GM12878 (cell line): ENCODE data around the gene UBC. TPM values are rescaled to one million over a fixed set of nuclear protein-coding genes. Genes with fewer than 3 reads are reported as not detected.

Experiments used
- BACH1 ChIP-seq: fragments of 450-650 bp; IDR thresholded peaks from 2 replicates; pipeline ENCODE4 v1.6.1; 2017; ENCODE audit warnings: mild to moderate bottlenecking, borderline replicate concordance
- CHD1 ChIP-seq: IDR thresholded peaks from 2 replicates; pipeline ENCODE4 v1.6.1; 2012; ENCODE audit warnings: low read depth, low read length, improper control_type of control experiment
- EED ChIP-seq: sonication (generic); IDR thresholded peaks from 2 replicates; pipeline ENCODE4 v1.6.1; 2016; ENCODE audit warnings: antibody characterized with exemption, low read depth
- FOXK2 ChIP-seq: fragments of 450-650 bp; IDR thresholded peaks from 2 replicates; pipeline ENCODE4 v1.6.1; 2017; ENCODE audit warnings: mild to moderate bottlenecking, moderate library complexity
- HCFC1 ChIP-seq: fragments of 150-350 bp; IDR thresholded peaks from 2 replicates; pipeline ENCODE4 v1.6.1; 2014; ENCODE audit warnings: low read length
- HDAC2 ChIP-seq: fragments of 200-600 bp; sonication (generic); IDR thresholded peaks from 2 replicates; pipeline ENCODE4 v1.6.1; 2017
- IRF3 ChIP-seq: fragments of 450-650 bp; IDR thresholded peaks from 2 replicates; pipeline ENCODE4 v1.6.1; 2014; ENCODE audit warnings: mild to moderate bottlenecking
- JUND ChIP-seq: IDR thresholded peaks from 2 replicates; pipeline ENCODE4 v1.6.1; 2012; ENCODE audit warnings: low read depth, mild to moderate bottlenecking, low read length, improper control_type of control experiment, moderate library complexity
- KDM1A ChIP-seq: fragments of 200-600 bp; sonication (generic); IDR thresholded peaks from 2 replicates; pipeline ENCODE4 v1.6.1; 2016; ENCODE audit warnings: borderline replicate concordance
- MEF2A ChIP-seq: IDR thresholded peaks from 2 replicates; pipeline ENCODE4 v1.6.1; 2011; ENCODE audit warnings: low read depth, mild to moderate bottlenecking, low read length, moderate library complexity; ENCODE audit not compliant: insufficient read depth
- MXI1 ChIP-seq: fragments of 150-350 bp; IDR thresholded peaks from 2 replicates; pipeline ENCODE4 v1.6.1; 2011; ENCODE audit warnings: low read depth, mild to moderate bottlenecking, inconsistent platforms, low read length, improper control_type of control experiment
- NFIC ChIP-seq: IDR thresholded peaks from 2 replicates; pipeline ENCODE4 v1.6.1; 2012; ENCODE audit warnings: low read depth, mild to moderate bottlenecking, inconsistent platforms, low read length, moderate library complexity
- NFXL1 ChIP-seq: fragments of 450-650 bp; IDR thresholded peaks from 2 replicates; pipeline ENCODE4 v1.6.1; 2017; ENCODE audit warnings: antibody characterized with exemption, mild to moderate bottlenecking, borderline replicate concordance
- PAX5 ChIP-seq: IDR thresholded peaks from 2 replicates; pipeline ENCODE4 v1.6.1; 2011; ENCODE audit warnings: low read depth, low read length, borderline replicate concordance
- PAX8 ChIP-seq: fragments of 450-650 bp; IDR thresholded peaks from 2 replicates; pipeline ENCODE4 v1.6.1; 2017; ENCODE audit warnings: mild to moderate bottlenecking, moderate library complexity
- POLR2AphosphoS5 ChIP-seq: IDR thresholded peaks from 2 replicates; pipeline ENCODE4 v1.6.1; 2011; ENCODE audit warnings: mild to moderate bottlenecking, low read length, inconsistent platforms
- POU2F2 ChIP-seq: IDR thresholded peaks from 3 replicates; pipeline ENCODE4 v1.6.1; 2011; ENCODE audit warnings: low read depth, mild to moderate bottlenecking, low read length, borderline replicate concordance
- RELA ChIP-seq: fragments of 450-650 bp; IDR thresholded peaks from 2 replicates; pipeline ENCODE4 v1.8.0; 2014; ENCODE audit warnings: borderline replicate concordance; ENCODE audit not compliant: partially characterized antibody
- SUPT20H ChIP-seq: IDR thresholded peaks from 2 replicates; pipeline ENCODE4 v1.6.1; 2011; ENCODE audit warnings: low read depth, mild to moderate bottlenecking, low read length, moderate library complexity, borderline replicate concordance; ENCODE audit not compliant: control insufficient read depth
- WRNIP1 ChIP-seq: IDR thresholded peaks from 2 replicates; pipeline ENCODE4 v1.6.1; 2011; ENCODE audit warnings: low read depth, low read length, improper control_type of control experiment, borderline replicate concordance
- YBX1 ChIP-seq: fragments of 450-650 bp; IDR thresholded peaks from 2 replicates; pipeline ENCODE4 v1.6.1; 2016; ENCODE audit warnings: antibody characterized with exemption
- ZBED1 ChIP-seq: IDR thresholded peaks from 2 replicates; pipeline ENCODE4 v1.6.1; 2016; ENCODE audit warnings: borderline replicate concordance
- ZNF217 ChIP-seq: fragments of 450-650 bp; IDR thresholded peaks from 2 replicates; pipeline ENCODE4 v1.6.1; 2017; ENCODE audit warnings: antibody characterized with exemption, mild to moderate bottlenecking
- ZSCAN29 ChIP-seq: fragments of 450-650 bp; IDR thresholded peaks from 2 replicates; pipeline ENCODE4 v1.6.1; 2017; ENCODE audit warnings: mild to moderate bottlenecking, moderate library complexity
- polyA plus RNA-seq, 11 experiments: library from polyadenylated mRNA; depleted of rRNA in 4 of 11; unstranded in 6 of 11; stranded (reverse) in 5 of 11; fragments of >200 nt; fragmentation: Nextera tagmentation in 4 of 11; fragmentation: Illumina TruSeq in 1 of 11; extraction: Ambion mirVana in 4 of 11; extraction: Trizol in 1 of 11; gene quantifications; 1 replicate in 1 of 11; 2 replicates in 10 of 11; pipeline versions ENCODE4 v1.2.1 to v1.2.3, GENCODE V29; 2011 to 2016; ENCODE audit warnings: inconsistent platforms in 2 of 11, missing spikeins in 2 of 11, low read depth in 1 of 11
- total RNA-seq, 4 experiments: library from RNA; depleted of rRNA in 3 of 4; stranded (reverse); fragments of >200 nt in 3 of 4; fragmentation: Illumina TruSeq in 1 of 4; extraction: Trizol in 1 of 4; gene quantifications; 2 replicates each; pipeline versions ENCODE4 v1.2.1 to v1.2.3, GENCODE V29; 2013 to 2021
- TF ChIP-seq, protein P1 (sequence below): fragments of 450-650 bp; IDR thresholded peaks from 2 replicates; pipeline ENCODE4 v1.6.1; 2017; ENCODE audit warnings: mild to moderate bottlenecking, low read depth, inconsistent platforms; ENCODE audit not compliant: poor library complexity, severe bottlenecking
- TF ChIP-seq, protein P2 (sequence below): IDR thresholded peaks from 2 replicates; pipeline ENCODE4 v1.6.1; 2011; ENCODE audit warnings: low read depth, mild to moderate bottlenecking, low read length, moderate library complexity, borderline replicate concordance; ENCODE audit errors: extremely low read depth
- TF ChIP-seq, protein P3 (sequence below): fragments of 450-650 bp; IDR thresholded peaks from 2 replicates; pipeline ENCODE4 v1.6.1; 2017; ENCODE audit warnings: mild to moderate bottlenecking

Gene UBC
- total and polyA plus RNA-seq, 10 of the 15 experiments (the other 5 are each of a cell fraction or from before 2014, with no cell fraction given), result 653 to 1,666 (median 874) TPM

GRCh38 chr12:124938587-124938986 lies 24.1 kb upstream of the UBC start (continued):
- TF ChIP-seq, protein P1, sequence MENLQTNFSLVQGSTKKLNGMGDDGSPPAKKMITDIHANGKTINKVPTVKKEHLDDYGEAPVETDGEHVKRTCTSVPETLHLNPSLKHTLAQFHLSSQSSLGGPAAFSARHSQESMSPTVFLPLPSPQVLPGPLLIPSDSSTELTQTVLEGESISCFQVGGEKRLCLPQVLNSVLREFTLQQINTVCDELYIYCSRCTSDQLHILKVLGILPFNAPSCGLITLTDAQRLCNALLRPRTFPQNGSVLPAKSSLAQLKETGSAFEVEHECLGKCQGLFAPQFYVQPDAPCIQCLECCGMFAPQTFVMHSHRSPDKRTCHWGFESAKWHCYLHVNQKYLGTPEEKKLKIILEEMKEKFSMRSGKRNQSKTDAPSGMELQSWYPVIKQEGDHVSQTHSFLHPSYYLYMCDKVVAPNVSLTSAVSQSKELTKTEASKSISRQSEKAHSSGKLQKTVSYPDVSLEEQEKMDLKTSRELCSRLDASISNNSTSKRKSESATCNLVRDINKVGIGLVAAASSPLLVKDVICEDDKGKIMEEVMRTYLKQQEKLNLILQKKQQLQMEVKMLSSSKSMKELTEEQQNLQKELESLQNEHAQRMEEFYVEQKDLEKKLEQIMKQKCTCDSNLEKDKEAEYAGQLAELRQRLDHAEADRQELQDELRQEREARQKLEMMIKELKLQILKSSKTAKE, result peak; percentile 45
- TF ChIP-seq PAX8 (0 out of 2 replicates have a peak, but pooled peaks have one; percentile 74), YBX1 (no peak), FOXK2 (no peak), NFIC (peak; percentile 34; the same call in 1 of the 2 replicates), HCFC1 (no peak), POU2F2 (0 out of 3 replicates have a peak, but pooled peaks have one; percentile 14), RELA (no peak), WRNIP1 (no peak), ZBED1 (no peak), POLR2AphosphoS5 (no peak; the same call in 1 of the 2 replicates), JUND (no peak), HDAC2 (no peak), BACH1 (no peak), EED (no peak), ZSCAN29 (no peak), IRF3 (no peak), MXI1 (no peak), KDM1A (no peak), MEF2A (no peak), SUPT20H (no peak), ZNF217 (no peak), NFXL1 (no peak), PAX5 (no peak), CHD1 (peak; percentile 92; the same call in 1 of the 2 replicates)
- TF ChIP-seq, protein P2, sequence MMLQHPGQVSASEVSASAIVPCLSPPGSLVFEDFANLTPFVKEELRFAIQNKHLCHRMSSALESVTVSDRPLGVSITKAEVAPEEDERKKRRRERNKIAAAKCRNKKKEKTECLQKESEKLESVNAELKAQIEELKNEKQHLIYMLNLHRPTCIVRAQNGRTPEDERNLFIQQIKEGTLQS, result no peak
- TF ChIP-seq, protein P3, sequence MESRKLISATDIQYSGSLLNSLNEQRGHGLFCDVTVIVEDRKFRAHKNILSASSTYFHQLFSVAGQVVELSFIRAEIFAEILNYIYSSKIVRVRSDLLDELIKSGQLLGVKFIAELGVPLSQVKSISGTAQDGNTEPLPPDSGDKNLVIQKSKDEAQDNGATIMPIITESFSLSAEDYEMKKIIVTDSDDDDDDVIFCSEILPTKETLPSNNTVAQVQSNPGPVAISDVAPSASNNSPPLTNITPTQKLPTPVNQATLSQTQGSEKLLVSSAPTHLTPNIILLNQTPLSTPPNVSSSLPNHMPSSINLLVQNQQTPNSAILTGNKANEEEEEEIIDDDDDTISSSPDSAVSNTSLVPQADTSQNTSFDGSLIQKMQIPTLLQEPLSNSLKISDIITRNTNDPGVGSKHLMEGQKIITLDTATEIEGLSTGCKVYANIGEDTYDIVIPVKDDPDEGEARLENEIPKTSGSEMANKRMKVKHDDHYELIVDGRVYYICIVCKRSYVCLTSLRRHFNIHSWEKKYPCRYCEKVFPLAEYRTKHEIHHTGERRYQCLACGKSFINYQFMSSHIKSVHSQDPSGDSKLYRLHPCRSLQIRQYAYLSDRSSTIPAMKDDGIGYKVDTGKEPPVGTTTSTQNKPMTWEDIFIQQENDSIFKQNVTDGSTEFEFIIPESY, result no peak
